Hepatocyte (in vitro differentiated cells): Measurements from ENCODE around the gene RFT1. TPM values are rescaled to one million over a fixed set of nuclear protein-coding genes. Genes with fewer than 3 reads are reported as not detected.

Experiments
- DNase-seq: peaks from one replicate; pipeline ENCODE4 v3.0.0-alpha.2; 2016; ENCODE audit warnings: low spot score
- H2AFZ ChIP-seq: fragments of 200-600 bp; sonication (generic); 2 replicates; pipeline ENCODE4 v1.6.0; 2016; ENCODE audit warnings: antibody characterized with exemption, mild to moderate bottlenecking
- H3K27ac ChIP-seq: fragments of 200-600 bp; sonication (generic); 2 replicates; pipeline ENCODE4 v1.5.1; 2016; ENCODE audit warnings: mild to moderate bottlenecking
- H3K27me3 ChIP-seq: fragments of 200-600 bp; sonication (generic); 2 replicates; pipeline ENCODE4 v1.6.1; 2016
- H3K36me3 ChIP-seq: fragments of 200-600 bp; sonication (generic); replicated peaks from 2 replicates; pipeline ENCODE4 v1.5.1; 2016; ENCODE audit warnings: low read depth; ENCODE audit not compliant: insufficient read depth
- H3K4me1 ChIP-seq: fragments of 200-600 bp; sonication (generic); 2 replicates; pipeline ENCODE4 v1.5.1; 2016; ENCODE audit warnings: mild to moderate bottlenecking, moderate library complexity; ENCODE audit not compliant: insufficient read depth
- H3K4me2 ChIP-seq: fragments of 200-600 bp; sonication (generic); 2 replicates; pipeline ENCODE4 v1.6.0; 2016
- H3K4me3 ChIP-seq: fragments of 200-600 bp; sonication (generic); 2 replicates; pipeline ENCODE4 v1.5.1; 2016; ENCODE audit warnings: mild to moderate bottlenecking
- H3K79me2 ChIP-seq: fragments of 200-600 bp; sonication (generic); 2 replicates; pipeline ENCODE4 v1.6.0; 2017; ENCODE audit warnings: mild to moderate bottlenecking
- H3K9me2 ChIP-seq: fragments of 200-600 bp; sonication (generic); replicated peaks from 2 replicates; pipeline ENCODE4 v1.6.0; 2017; ENCODE audit warnings: mild to moderate bottlenecking; ENCODE audit not compliant: insufficient read depth
- H3K9me3 ChIP-seq: fragments of 200-600 bp; sonication (generic); 2 replicates; pipeline ENCODE4 v1.5.1; 2016; ENCODE audit warnings: low read depth, mild to moderate bottlenecking
- H4K20me1 ChIP-seq: fragments of 200-600 bp; sonication (generic); 2 replicates; pipeline ENCODE4 v1.6.0; 2016; ENCODE audit warnings: mild to moderate bottlenecking; ENCODE audit not compliant: insufficient read depth, poor library complexity, severe bottlenecking
- CTCF ChIP-seq: fragments of 200-600 bp; sonication (generic); IDR thresholded peaks from 2 replicates; pipeline ENCODE4 v1.5.1; 2016; ENCODE audit warnings: antibody characterized with exemption, mild to moderate bottlenecking; ENCODE audit not compliant: poor library complexity
- EZH2 ChIP-seq: fragments of 200-600 bp; sonication (generic); IDR thresholded peaks from 2 replicates; pipeline ENCODE4 v1.6.1; 2016; ENCODE audit warnings: antibody characterized with exemption, mild to moderate bottlenecking, borderline replicate concordance
- EZH2phosphoT487 ChIP-seq: fragments of 200-600 bp; sonication (generic); IDR thresholded peaks from one replicate; pipeline ENCODE4 v1.6.1; 2018; ENCODE audit warnings: antibody characterized with exemption, mild to moderate bottlenecking, low read depth, moderate library complexity; ENCODE audit not compliant: unreplicated experiment, severe bottlenecking
- WGBS: methylation state at CpG from one replicate; pipeline ENCODE4 v1.1.6; 2016; ENCODE audit warnings: low lambda C conversion rate; ENCODE audit errors: missing lambda C conversion rate; 5-methylcytosine and 5-hydroxymethylcytosine counted together
- polyA plus RNA-seq: library from polyadenylated mRNA; unstranded; fragments of >200 nt; fragmentation: Nextera tagmentation; extraction: Ambion mirVana; gene quantifications from 2 replicates; pipeline ENCODE4 v1.2.1, GENCODE V29; 2016
- total RNA-seq: library from RNA; depleted of rRNA; stranded (reverse); fragments of >200 nt; gene quantifications from 2 replicates; pipeline ENCODE4 v1.2.3, GENCODE V29; 2014

The RFT1 gene
- total and polyA plus RNA-seq, 2 experiments from 2014 or later, result 15.9 to 32.0 TPM

- H2AFZ ChIP-seq, result no peak overlapping the region
- no peak overlapping the region for H3K27ac ChIP-seq
- no peaks in the 10 kb centered on the region for H3K36me3 ChIP-seq
- H3K9me2 ChIP-seq, result no peaks in the 10 kb centered on the region
- H3K4me1 ChIP-seq, result peaks cover 32% of the 10 kb centered on the region
- H3K4me2 ChIP-seq, result no peak overlapping the region
- no peak for DNase-seq
- TF ChIP-seq EZH2phosphoT487 (no peak), EZH2 (no peak), CTCF (no peak)
- 86% methylated on average over 7 of the region's 7 CpGs for WGBS
- no peak overlapping the region for H3K4me3 ChIP-seq
- H3K79me2 ChIP-seq, result peaks cover 63% of the 10 kb centered on the region
- H3K27me3 ChIP-seq, result no peaks in the 10 kb centered on the region
- no peaks in the 10 kb centered on the region for H3K9me3 ChIP-seq
- H4K20me1 ChIP-seq, result peaks cover 10% of the 10 kb centered on the region
Measured at GRCh38 chr3:53167418-53168174, 37.4 kb upstream of the RFT1 start.

DNA sequence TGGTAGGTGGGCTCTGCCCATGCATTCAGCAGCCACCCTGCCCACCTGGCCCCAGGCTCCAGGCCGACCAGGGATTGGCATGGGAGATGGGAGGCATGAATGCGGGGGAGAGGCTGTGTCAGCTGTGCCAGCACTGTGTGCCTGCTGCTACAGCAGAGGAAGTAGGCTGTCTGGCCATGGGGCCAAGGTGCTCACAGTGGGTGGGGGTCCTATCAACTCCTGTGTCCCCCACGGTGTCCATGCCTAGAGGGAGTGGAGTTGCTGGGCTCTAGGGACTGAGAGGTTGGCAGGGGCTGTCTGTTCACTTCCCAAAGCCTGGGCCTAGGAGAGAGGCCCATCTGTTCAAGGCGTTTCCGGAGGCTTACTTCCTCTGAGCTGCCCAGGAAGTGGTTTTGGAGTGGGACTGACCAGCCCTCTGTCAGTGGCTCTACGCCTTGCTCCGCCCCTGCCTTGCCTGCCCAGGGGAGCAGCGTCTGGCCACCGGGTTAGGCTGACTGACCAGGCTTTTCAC, 36.6 kb upstream of the RFT1 start:
- WGBS, result 66% methylated on average over 9 of the region's 9 CpGs

GRCh38 chr3:53166206-53166605, 36.0 kb upstream of the RFT1 start:
- Histone ChIP-seq H3K9me2 (no peaks in the 10 kb centered on the region), H3K27me3 (no peaks in the 10 kb centered on the region), H4K20me1 (peaks cover 10% of the 10 kb centered on the region), H2AFZ (no peak overlapping the region), H3K4me3 (no peak overlapping the region), H3K9me3 (no peaks in the 10 kb centered on the region), H3K4me2 (no peak overlapping the region), H3K4me1 (peaks cover 36% of the 10 kb centered on the region), H3K27ac (no peak overlapping the region), H3K36me3 (no peaks in the 10 kb centered on the region), H3K79me2 (peaks cover 71% of the 10 kb centered on the region)
- no peak for DNase-seq
- TF ChIP-seq CTCF (no peak), EZH2 (no peak), EZH2phosphoT487 (no peak)
- WGBS, result 96% methylated on average over 4 of the region's 4 CpGs

More for the DNA sequence above, 36.6 kb upstream of the RFT1 start:
- Histone ChIP-seq H3K79me2 (peaks cover 71% of the 10 kb centered on the region), H3K36me3 (no peaks in the 10 kb centered on the region), H2AFZ (no peak overlapping the region), H3K27me3 (no peaks in the 10 kb centered on the region), H3K4me2 (no peak overlapping the region), H3K4me1 (peaks cover 36% of the 10 kb centered on the region), H3K9me3 (no peaks in the 10 kb centered on the region), H3K9me2 (no peaks in the 10 kb centered on the region), H3K27ac (no peak overlapping the region), H4K20me1 (peaks cover 10% of the 10 kb centered on the region), H3K4me3 (no peak overlapping the region)
- TF ChIP-seq EZH2phosphoT487, result no peak
- no peak for TF ChIP-seq CTCF
- TF ChIP-seq EZH2, result no peak
- DNase-seq, result no peak
